ENCODE data around the gene INSRR. TPM values are rescaled to one million over a fixed set of nuclear protein-coding genes. Genes with fewer than 3 reads are reported as not detected.

The INSRR gene
- total RNA-seq, 1 experiment from 2014 or later, result not detected

GRCh38 chr1:156828400-156829124, 30.4 kb downstream of the INSRR start:
- no TSS peak for BruUV-seq (replicated peaks)
- DNase-seq (ENCODE audit: low read depth, low spot score) (no peak), ATAC-seq (0 out of 2 replicates have a peak, but pooled peaks have one; percentile 13)
- intact Hi-C loops (cut with micrococcal nuclease; ENCODE audit: unreplicated experiment) (no loop called here), in situ Hi-C loops (cut with HindIII; ENCODE audit: low pct_unique_long_range_greater_than_20kb, low sequenced_read_pairs) (no loop called here)
- POLR2A ChIA-PET, result no interaction called here
- no peaks in the 10 kb centered on the region for H3K4me1 ChIP-seq (ENCODE audit: control insufficient read depth, insufficient read depth, low read length)
- peaks cover 7% of the 10 kb centered on the region for H3K27me3 ChIP-seq (ENCODE audit: control insufficient read depth, insufficient read depth, low read length)
- no peaks in the 10 kb centered on the region for H3K36me3 ChIP-seq (ENCODE audit: control insufficient read depth, insufficient read depth, low read length)
- H3K27ac ChIP-seq (ENCODE audit: low read length), result no peak overlapping the region
- CTCF ChIA-PET, result no interaction called here
- H3K4me3 ChIP-seq (ENCODE audit: low read depth in 2 of 2, low read length in 2 of 2), result no peak overlapping the region
- no peaks in the 10 kb centered on the region for H3K9me3 ChIP-seq (ENCODE audit: control insufficient read depth, insufficient read depth, low read depth, low read length)
- TF ChIP-seq TCF7L2 (IDR thresholded peaks at IDR 0.05; ENCODE audit: low read depth, low read length) (no peak), CTCF (IDR thresholded peaks at IDR 0.05) (no peak), REST (IDR thresholded peaks at IDR 0.05; ENCODE audit: insufficient read depth in 1 of 2, low read depth in 2 of 2, low read length in 1 of 2) (no peak), SIN3A (IDR thresholded peaks at IDR 0.05; ENCODE audit: borderline replicate concordance, insufficient read depth, low read depth, low read length) (no peak), POLR2AphosphoS5 (IDR thresholded peaks at IDR 0.05; ENCODE audit: low read depth, low read length) (no peak)

GRCh38 chr1:156826630-156827029, 32.3 kb downstream of the INSRR start:
- POLR2A ChIA-PET, result no interaction called here
- no peaks in the 10 kb centered on the region for H3K9me3 ChIP-seq (ENCODE audit: control insufficient read depth, insufficient read depth, low read depth, low read length)
- TF ChIP-seq SIN3A (IDR thresholded peaks at IDR 0.05; ENCODE audit: borderline replicate concordance, insufficient read depth, low read depth, low read length), result no peak
- TF ChIP-seq POLR2AphosphoS5 (IDR thresholded peaks at IDR 0.05; ENCODE audit: low read depth, low read length), result no peak
- no peak for TF ChIP-seq CTCF (IDR thresholded peaks at IDR 0.05)
- no peak for TF ChIP-seq REST (IDR thresholded peaks at IDR 0.05; ENCODE audit: insufficient read depth in 1 of 2, low read depth in 2 of 2, low read length in 1 of 2)
- no peak for TF ChIP-seq TCF7L2 (IDR thresholded peaks at IDR 0.05; ENCODE audit: low read depth, low read length)
- no peak overlapping the region for H3K4me3 ChIP-seq (ENCODE audit: low read depth in 2 of 2, low read length in 2 of 2)
- CTCF ChIA-PET, result interaction anchor here (0.6 to 1.2 kb wide), 6 partner anchors 17 to 558 kb away, joined by 3 to 10 read pairs (median 4); no protein-coding TSS in a partner anchor
- H3K27me3 ChIP-seq (ENCODE audit: control insufficient read depth, insufficient read depth, low read length), result peaks cover 8% of the 10 kb centered on the region; the same call in 1 of the 2 replicates
- in situ Hi-C loops (cut with HindIII; ENCODE audit: low pct_unique_long_range_greater_than_20kb, low sequenced_read_pairs), result no loop called here
- ATAC-seq, result no peak
- no peak overlapping the region for H3K27ac ChIP-seq (ENCODE audit: low read length)
- H3K4me1 ChIP-seq (ENCODE audit: control insufficient read depth, insufficient read depth, low read length), result no peaks in the 10 kb centered on the region
- no peaks in the 10 kb centered on the region for H3K36me3 ChIP-seq (ENCODE audit: control insufficient read depth, insufficient read depth, low read length)
- BruUV-seq (replicated peaks), result no TSS peak
- intact Hi-C loops (cut with micrococcal nuclease; ENCODE audit: unreplicated experiment), result no loop called here
- no peak for DNase-seq (ENCODE audit: low read depth, low spot score)
